Thyroid gland (tissue), 4 donors: ENCODE measurements around the gene CAMTA1.

Experiments used
- CTCF ChIP-seq, 6 experiments: fragments of 200-600 bp in 3 of 6; fragments of 450-650 bp in 3 of 6; sonication (generic) in 3 of 6; IDR thresholded peaks; one replicate each; pipeline ENCODE4 v1.5.1; 2016 to 2019; ENCODE audit warnings: antibody characterized with exemption in 6 of 6, mild to moderate bottlenecking in 2 of 6, inconsistent platforms in 1 of 6, moderate library complexity in 1 of 6
- POLR2A ChIP-seq, 2 donors: fragments of 450-650 bp; IDR thresholded peaks; one replicate each; pipeline ENCODE4 v1.6.1; 2017; ENCODE audit warnings: antibody characterized with exemption in 2 of 2, mild to moderate bottlenecking in 2 of 2, moderate library complexity in 1 of 2

- TF ChIP-seq CTCF (IDR thresholded peaks at IDR 0.05) (no peak), POLR2A (IDR thresholded peaks at IDR 0.05) (no peak)
Measured at GRCh38 chr1:7259955-7260354, 474.7 kb downstream of the CAMTA1 start.
